ENCODE data around the gene RHEBL1.
"Not testable (repeated sequence)": the region's sequence is repeated elsewhere in the genome, so short reads cannot be mapped to it uniquely, and the experiment has no call there.

RHEBL1 gene

DNA sequence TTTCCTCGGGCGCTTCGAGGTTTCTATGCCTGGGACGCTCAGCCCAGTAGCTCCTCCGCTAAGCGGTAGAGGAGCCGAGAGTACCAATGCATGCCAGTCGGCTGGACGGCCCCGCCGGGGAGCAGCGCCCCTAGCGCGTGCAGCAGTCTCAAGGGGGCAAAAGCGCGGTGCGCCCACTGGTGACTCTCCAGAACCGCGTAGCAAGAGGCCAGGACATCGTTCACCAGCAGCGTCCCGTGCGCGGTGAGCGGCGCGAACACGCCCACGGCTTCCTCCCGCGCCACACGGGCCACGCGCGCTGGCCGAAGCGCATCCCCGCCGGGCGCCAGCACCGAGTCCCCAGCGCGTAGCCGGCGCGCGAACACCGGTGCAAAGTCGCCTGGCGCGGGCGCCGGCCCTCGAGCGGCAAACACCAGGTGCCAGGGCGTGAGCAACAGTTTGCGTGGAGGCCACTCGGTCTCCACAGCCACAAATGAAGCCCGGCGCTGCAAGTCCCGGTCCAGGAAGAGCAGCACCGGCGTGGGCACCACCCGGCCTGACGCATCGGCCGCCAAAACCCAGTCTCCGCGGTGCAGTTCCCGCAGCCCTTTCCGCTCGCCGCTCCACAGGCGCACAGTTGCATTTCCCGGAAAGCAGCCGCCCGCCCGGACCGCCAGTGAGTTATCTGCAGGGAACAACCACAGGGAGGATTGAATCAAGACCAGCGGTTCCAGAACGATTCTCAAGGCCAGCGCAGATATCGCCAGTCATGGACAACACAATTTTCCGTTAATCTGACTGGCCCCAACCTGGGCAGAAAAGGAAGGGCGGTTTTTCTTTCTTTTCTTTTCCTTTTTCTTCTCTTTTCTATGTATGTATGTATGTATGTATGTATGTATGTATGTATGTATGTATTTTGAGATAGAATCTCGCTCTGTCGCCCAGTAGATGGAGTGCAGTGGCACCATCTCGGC lies 20.3 kb upstream of the RHEBL1 start:
- DNase-seq (ENCODE audit: low read depth in 1 of 2, low spot score in 1 of 2): no peak

DNA sequence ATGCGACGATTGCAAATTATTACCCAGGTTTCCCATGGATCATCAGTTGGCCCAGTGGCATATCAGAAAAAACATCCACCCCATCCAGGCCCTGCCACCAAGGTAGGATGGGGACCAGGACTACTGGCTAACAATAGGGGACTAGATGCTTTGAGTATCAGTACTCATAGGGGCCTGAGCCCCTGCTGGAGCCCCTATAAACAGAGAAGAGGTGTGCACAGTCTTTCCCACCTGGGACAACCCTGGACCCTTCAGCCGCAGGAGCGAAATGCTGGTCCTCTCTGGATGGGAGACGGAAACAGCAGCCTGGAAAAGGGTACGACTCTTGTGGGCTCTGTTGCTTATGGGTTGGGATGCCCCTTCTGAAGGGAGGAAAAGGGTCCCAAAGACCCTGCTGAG lies 19.2 kb upstream of the RHEBL1 start:
- no peak for DNase-seq (ENCODE audit: low read depth in 1 of 2, low spot score in 1 of 2)

DNA sequence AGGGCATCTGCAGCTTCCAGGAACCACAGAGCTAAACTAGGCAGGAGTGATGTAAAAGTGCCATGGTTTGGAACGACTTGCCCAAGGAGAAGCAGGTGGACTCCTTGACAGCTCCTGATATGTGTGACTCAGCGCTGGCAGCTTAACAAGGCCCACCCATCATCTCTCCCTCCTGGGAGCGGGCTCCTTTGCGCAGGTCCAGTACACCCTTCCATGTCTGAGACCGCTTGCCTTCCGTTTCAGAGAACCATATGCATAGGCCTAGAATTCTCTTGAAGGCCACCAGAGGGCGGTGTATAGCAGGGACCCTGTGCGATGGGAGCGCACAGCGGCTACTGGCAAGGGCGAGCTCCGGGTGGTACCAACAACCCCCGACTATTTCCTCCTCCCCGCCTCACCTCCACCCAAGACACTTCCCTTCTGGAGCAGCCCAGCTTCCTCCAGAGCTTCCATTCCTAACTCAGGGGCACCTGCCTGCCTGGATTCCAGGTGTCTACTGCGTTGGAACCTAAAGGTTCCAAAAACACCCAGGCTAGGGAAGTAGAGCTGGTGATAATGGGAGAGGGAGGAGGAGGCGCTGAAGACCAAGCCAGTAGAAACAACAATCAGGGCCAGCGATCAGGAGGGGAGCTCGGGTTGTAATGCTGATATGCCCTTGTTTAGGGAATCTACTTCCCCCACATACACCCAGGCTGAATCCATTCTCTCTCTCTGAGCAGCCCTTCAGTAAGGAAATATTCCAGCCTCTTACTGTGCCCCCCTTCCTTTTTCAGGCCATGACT lies 18.6 kb upstream of the RHEBL1 start:
- peak; percentile 36 to 41 for DNase-seq (ENCODE audit: low read depth in 1 of 2, low spot score in 1 of 2)

DNA sequence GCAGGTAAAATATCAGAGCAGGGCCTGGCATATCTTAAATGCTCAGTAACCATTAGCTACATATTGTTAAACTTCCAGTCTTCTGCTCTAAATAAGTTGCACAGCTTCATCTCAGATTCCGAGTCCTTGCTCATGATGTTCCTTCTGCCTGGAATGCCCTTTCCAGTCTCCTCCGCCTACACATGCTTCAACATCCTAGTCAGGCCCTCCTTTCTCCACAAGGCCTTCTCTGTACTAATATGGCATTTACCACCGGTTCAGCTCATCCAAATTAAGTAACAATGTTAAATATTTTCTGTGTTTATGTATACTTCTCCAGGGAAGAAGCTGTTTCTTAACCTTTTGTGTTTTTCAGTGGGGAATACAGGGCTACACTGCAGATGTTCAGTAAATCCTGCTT lies 16.3 kb upstream of the RHEBL1 start:
- DNase-seq (ENCODE audit: low read depth in 1 of 2, low spot score in 1 of 2): no peak

DNA sequence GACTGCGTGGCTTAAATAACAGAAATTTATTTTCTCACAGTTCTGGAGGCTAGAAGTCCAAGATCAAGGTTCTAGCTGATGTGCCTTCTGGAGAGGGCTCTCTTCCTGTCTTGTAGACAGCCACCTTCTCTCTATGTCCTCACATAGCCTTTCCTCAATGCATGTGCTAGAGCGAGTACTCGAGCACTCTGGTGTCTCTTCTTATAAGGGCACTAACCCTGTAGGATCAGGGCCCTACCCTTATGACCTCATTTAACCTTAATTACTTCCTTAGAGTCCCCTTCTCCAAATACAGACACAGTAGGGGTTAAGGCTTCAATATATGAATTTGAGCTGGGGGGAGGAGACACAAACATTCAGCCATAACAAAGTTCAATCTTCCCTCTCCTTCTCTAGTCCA lies 14.7 kb upstream of the RHEBL1 start:
- DNase-seq (ENCODE audit: low read depth in 1 of 2, low spot score in 1 of 2): no peak

DNA sequence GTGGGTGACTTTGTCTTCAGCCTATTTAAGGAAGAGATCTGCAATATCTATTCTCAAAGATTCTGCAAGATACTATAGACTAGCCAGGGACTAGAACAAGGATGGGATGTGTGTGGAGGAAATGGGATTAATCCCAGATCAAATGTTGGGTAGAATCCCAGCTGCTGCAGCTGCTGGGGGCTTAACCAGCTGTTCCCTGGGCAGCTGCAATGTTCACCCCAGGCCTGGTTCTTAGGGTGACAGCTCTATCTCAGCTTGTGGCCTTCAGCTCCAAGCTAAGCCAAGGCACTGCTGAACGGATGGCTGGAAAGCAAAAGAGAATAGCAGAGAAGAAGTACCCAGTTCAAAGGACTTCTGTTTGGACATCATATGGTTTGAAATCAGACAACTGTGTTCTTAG lies 10.0 kb upstream of the RHEBL1 start:
- DNase-seq (ENCODE audit: low read depth in 1 of 2, low spot score in 1 of 2): no peak

DNA sequence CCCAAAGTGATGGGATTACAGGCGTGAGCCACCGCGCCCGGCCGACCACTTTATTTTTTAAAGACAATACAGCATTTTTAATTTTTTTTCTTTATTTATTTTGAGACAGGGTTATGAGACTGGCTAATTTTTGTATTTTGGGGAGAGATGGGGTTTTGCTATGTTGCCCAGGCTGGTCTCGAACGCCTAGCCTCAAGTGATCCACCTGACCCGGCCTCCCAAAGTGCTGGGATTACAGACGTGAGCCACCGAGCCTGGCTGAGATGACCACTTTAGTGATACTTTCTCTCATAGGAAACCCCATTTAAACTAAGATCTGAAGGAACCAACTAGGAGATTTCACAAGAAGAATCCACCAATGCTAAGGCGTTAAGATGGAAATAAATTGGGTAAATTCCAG lies 1.2 kb upstream of the RHEBL1 start:
- no peak for DNase-seq (ENCODE audit: low read depth in 1 of 2, low spot score in 1 of 2)

DNA sequence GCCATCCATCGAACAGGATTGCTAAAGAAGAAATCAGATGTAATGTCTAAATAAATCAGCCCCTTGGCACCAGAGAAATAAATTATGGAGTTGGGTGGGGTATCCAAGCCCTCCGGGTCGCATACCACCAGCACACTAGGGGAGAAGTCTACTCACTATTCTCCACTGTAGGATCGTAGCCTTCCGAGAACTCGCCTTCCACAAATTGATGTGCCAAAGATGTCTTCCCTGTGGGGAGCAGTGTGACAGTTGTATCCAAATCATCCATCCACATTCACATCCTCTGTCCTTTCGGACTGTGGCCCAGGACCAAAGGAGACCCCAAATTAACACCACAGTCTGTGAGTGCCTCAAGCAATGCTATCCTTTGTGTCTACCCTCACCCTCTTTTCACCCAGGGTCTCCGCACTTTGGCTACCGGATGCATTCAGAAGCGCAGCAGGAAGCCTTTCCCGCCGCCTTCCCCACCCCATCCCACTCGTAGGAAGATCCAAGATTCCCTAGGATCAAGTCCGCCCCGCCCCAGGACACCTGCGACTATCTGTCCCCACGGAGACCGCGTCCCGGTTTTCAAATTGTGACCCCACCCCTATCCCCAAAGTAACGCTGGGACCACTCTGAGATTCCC lies 786 bp downstream of the RHEBL1 start:
- DNase-seq (ENCODE audit: low read depth in 1 of 2, low spot score in 1 of 2): no peak

DNA sequence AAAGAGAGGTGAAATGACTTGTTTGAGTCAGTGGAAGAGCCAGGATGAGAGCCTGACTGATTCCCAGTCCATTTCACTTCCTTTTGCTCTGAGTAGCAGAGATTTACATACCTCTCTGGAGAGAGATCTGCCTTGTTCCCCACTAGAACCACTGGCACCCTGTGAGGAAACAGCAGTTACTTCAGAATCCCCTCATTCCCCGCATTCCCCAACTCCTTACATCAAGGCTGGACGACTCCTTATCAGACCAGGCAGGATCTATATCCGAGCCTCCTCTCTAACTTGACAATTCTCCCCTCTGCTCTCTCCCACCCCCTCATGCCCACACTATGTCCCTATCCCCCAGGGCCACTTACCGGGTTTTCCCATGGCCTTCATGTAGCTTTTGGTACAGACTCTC lies 3.7 kb downstream of the RHEBL1 start:
- no peak for DNase-seq (ENCODE audit: low read depth in 1 of 2, low spot score in 1 of 2)

DNA sequence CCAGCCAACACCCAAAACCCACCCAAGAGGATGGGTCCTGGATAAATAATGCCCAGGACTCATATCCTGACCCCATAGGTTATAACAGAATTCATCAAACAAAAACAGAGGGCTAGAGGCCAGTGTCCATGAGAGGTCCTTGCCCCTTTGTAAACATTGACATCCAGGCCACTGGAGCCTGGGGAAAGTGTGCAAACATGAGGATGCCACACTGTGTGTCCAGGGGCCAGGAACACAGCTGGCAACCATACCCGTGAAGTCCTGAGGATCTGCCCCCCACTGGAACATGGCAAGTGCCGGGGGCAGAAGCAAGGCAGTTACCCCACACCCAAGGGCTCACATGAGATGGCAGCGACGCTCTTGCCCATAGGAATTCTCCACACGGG lies 5.0 kb downstream of the RHEBL1 start:
- no peak for DNase-seq (ENCODE audit: low read depth in 1 of 2, low spot score in 1 of 2)

DNA sequence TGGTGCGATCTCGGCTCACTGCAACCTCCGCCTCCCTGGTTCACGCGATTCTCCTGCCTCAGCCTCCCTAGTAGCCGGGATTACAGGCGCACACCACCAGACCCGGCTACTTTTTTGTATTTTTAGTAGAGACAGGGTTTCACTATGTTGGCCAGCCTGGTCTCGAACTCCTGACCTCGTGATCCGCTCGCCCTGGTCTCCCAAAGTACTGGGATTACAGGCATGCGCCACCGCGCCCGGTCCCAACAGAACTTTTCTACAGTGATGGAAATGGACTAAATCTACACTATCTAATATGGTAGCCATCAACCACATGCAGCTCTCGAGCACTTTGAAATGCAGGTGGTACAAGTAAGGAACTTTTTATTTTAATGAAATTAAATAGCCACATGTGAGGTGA lies 7.9 kb downstream of the RHEBL1 start:
- not testable (repeated sequence) for DNase-seq (ENCODE audit: low read depth in 1 of 2, low spot score in 1 of 2)

DNA sequence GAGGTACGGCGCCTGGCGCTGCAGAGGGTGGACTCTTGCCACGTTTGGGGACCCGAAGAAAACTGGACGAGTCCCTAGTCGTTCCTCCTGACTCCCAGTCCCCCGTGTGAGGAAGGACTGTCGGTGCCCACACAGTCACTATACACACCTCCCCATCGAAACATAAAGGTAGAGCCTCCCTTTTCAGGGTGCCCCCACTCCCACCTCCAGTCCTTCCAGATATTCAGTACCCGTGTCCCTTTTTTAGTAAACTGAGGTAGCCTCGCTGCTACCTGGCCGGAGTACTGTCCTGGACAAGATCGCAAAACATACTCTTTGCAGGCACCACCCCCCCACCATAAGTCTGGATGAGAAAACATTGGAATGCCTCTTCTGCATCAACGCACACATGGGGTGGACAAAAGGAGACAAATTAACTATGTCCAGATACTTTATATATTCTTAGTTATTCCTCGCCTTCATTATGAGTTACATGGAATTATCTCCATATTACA lies 8.6 kb downstream of the RHEBL1 start:
- DNase-seq (ENCODE audit: low read depth in 1 of 2, low spot score in 1 of 2): no peak

DNA sequence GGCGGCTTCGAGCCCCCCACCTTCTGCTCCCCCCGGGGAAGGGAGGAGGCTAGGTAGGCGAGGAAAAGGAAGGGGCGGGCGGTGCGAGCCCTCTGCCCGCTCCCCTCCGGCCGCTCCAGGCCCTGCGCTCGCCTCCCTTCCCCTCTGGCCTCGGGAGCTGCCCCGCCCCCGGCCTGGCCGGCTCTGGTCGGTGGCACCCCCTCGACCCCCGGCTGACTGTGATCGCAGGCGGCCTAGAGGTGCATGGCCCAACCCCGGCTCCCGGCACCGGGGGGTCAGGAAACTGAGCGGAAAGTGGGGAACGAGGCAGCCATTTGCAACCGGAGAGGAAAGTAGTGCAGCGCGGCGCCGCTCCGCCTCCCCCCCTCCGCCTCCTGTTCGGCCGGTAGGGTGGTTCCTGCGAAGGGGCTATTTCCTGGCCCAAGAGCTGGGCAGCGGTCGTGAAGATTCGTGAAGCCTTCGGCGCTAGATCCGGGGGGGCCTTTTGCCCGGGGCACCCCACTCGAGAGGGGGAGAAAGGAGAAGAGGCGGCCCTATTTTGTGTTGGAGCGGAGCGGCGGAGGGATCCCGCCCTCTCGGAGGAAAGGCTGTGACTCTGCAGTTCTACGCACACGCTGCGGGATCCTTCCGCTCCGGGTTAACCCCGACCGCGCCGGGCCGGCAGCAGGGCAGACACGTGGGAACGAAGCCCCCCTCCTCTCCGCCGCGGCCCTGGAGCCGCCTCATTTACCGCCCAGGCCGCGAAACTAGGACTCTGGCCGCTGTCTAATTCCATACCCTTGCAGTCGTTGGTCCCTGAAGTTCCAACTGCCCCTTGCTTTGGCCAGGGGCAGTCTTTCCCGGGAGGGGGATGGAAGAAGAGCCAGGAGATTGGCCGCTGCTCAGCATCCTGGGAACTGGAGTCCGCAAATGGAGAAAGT lies 9.3 kb downstream of the RHEBL1 start, which contains the start of gene KMT2D:
KMT2D (minus strand) TSS at position 558 of the 920 bp plus-strand sequence. CDS start 5,470 bp downstream, outside the sequence.
- peak; percentile 78 to 80 for DNase-seq (ENCODE audit: low read depth in 1 of 2, low spot score in 1 of 2)

DNA sequence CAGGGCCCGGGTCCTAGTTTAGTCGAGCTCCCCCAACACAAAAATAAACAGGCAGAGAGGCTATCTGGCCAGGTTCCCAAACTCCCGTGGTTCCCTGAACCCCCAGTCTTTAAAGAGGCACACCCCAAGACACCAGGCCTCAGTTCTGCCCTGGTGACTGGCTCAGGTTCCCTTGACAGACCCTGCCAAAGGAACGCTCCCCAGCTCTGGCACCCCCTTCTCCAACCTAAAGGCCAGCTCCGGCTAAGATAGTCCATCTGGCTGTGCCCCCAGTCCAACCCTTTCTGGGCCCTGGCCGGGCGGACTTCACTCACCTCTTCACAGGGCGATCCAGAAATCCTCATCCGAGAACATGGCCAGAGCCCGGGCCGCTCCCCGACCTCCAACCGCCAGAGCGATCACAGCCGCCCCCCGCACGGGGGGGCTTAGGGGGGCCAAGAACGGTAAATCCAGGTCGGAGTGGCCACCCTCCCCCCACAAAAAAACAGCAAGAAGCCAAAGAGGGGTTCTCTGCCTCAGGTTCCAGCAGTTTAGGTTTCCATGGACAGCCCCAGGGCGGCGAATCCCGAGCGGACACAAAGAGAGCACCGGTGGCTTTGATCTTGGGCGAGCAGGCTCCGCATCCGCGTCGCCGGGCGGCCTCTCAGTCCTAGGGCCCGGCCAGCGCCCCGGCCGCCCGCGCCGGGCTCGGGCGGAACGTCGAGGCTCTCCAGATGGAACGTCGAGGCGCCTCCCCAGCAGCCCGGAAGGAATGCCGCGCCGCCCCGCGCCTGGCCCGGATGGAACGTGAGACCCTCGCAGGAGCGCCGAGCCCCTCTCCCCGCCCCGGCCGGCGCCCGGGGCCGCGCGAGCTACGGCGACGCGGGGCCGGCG lies 10.2 kb downstream of the RHEBL1 start:
- DNase-seq (ENCODE audit: low read depth in 1 of 2, low spot score in 1 of 2): no peak

DNA sequence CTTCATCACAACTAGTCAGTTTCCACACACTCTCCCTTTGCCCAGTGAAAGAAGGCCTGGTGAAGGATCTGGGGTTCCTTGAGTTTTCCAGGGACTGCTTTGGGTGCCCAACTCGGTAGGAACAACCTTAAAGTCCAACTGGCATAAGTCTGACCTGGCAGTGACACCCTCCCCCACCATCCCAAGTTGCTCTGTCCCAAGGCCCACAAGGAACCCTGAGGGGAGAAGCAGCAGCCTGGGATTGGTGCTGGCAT lies 10.8 kb downstream of the RHEBL1 start:
- DNase-seq (ENCODE audit: low read depth in 1 of 2, low spot score in 1 of 2): no peak

DNA sequence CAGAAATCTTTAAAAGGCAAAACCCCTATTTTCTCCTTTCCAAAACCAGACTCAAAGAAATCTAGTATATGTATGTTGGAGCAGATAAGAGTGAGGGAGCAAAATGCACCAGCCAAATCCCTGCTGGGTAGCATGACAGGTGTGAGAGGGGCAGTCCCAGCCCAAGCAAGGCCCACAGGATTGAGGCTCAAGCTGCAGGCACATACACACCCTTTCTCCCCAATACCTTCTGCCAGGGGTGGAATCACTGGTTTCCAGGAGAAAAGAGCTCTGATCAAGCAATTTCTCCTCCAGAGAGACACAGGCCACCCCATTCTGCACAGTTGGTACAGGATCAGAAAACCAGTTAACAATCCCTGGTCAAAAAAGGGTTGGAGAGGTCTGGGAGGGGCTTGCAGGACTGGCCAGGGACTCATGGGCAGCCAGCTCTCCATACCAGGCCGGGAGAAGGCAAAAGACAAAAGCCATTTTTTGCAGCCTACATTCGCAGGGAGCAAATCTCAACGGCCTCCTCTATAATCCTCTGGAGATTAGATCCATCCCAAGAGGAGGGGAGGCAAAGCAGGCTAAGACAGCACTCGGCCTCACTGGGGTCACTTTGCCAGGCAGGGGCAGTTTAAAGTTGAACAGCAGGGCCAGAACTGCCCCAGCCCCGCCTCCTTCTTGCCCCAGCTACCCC lies 11.3 kb downstream of the RHEBL1 start:
- DNase-seq (ENCODE audit: low read depth in 1 of 2, low spot score in 1 of 2): no peak

DNA sequence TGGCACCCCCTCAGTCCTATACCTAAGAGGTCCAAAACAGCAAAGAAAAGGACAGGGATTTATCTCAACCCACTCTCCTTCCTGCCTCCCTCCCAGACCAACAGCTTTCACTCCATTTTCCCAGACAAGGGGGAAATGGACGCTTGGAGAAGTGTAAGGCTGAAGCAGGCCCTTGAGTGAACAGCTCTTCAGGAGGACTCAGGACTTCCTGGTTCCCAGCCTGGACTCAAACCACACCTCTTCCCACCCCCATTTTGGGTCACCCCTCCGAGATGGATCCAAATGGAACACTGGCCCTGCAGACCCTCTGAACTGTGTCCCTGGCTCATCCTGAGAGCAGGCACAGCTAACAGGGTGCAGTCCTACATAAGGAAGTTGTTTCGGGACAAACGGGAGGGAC lies 11.9 kb downstream of the RHEBL1 start:
- no peak for DNase-seq (ENCODE audit: low read depth in 1 of 2, low spot score in 1 of 2)

DNA sequence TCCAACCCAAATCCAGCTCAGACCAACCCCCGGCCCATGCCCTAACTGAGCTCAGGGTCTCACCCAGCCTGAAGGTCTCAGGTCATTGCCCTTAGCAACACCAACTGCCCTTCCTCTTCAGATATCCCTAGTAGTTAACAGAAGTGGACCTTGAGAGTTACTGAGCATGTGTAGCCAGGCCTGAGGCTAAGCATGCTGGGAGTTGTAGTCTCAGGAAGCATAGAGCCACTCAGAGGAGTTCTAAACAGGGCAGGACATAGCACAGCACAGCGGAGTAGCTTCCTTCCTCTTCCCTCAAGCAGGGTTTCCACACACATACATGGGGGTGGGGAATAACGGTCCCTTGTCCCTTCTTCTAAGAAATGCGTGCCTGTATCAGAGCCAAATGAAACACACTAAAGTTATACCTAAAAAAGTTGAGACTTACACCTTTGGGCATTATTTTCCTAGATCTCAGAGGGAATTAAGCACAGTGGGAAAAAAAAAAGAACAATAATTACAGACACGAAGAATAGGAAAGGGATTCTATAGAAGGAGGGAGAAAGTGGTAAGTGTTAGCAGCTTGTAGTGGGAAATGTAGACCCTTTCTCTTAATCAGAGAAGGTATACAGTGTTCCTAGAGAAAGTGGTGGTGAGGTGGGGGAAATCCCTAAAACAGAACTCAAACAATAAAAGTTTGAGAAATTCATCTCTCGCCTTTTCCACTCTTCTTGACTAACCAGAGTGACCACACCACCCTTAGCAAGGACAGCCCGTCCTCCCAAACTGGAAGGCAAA lies 13.6 kb downstream of the RHEBL1 start:
- no peak for DNase-seq (ENCODE audit: low read depth in 1 of 2, low spot score in 1 of 2)

Data from stimulated activated CD4-positive, alpha-beta T cell treated with anti-CD3 and anti-CD28 coated beads, Interleukin-15, amount 100 ng/mL, for 1 hour (primary cell).